Suprapubic skin (tissue), 3 donors: ENCODE results near the gene STIM2.

Source experiments
- POLR2A ChIP-seq, 2 donors: fragments of 450-650 bp; IDR thresholded peaks; one replicate each; pipeline ENCODE4 v1.6.1; 2017; ENCODE audit warnings: antibody characterized with exemption in 2 of 2, mild to moderate bottlenecking in 2 of 2, moderate library complexity in 2 of 2
- TF ChIP-seq, protein P1 (sequence below), 2 donors: fragments of 200-600 bp in 1 of 2; fragments of 450-650 bp in 1 of 2; sonication (generic) in 1 of 2; IDR thresholded peaks; one replicate each; pipeline ENCODE4 v1.5.1; 2016 to 2019; ENCODE audit warnings: antibody characterized with exemption in 2 of 2, mild to moderate bottlenecking in 1 of 2, moderate library complexity in 1 of 2

DNA sequence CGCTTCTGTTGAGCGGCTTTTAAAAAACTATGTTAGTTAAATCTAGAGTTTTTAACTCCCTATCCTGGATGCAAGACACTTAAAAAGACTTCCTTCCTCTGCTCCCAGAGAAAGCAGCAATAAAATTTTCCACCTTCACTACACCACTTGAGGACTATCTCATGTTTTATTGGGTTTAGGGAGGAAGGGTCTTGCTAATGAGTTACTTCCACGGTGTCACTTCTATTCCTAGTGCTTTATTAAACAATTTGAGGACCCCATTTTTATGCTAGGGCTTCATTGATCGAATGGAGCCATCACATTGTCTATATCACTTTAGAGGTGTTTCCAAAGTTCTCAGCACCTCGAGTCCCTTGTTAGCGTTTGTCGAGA lies 3.7 kb upstream of the STIM2 start:
- no peak for TF ChIP-seq POLR2A (IDR thresholded peaks at IDR 0.05)
- TF ChIP-seq, protein P1, sequence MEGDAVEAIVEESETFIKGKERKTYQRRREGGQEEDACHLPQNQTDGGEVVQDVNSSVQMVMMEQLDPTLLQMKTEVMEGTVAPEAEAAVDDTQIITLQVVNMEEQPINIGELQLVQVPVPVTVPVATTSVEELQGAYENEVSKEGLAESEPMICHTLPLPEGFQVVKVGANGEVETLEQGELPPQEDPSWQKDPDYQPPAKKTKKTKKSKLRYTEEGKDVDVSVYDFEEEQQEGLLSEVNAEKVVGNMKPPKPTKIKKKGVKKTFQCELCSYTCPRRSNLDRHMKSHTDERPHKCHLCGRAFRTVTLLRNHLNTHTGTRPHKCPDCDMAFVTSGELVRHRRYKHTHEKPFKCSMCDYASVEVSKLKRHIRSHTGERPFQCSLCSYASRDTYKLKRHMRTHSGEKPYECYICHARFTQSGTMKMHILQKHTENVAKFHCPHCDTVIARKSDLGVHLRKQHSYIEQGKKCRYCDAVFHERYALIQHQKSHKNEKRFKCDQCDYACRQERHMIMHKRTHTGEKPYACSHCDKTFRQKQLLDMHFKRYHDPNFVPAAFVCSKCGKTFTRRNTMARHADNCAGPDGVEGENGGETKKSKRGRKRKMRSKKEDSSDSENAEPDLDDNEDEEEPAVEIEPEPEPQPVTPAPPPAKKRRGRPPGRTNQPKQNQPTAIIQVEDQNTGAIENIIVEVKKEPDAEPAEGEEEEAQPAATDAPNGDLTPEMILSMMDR (IDR thresholded peaks at IDR 0.05) = no peak
